ENCODE measurements around the gene SNRNP48. TPM values are rescaled to one million over a fixed set of nuclear protein-coding genes. Genes with fewer than 3 reads are reported as not detected.

The SNRNP48 gene
- total RNA-seq, 2 donors from 2014 or later: 6.4 to 18.4 TPM

DNA sequence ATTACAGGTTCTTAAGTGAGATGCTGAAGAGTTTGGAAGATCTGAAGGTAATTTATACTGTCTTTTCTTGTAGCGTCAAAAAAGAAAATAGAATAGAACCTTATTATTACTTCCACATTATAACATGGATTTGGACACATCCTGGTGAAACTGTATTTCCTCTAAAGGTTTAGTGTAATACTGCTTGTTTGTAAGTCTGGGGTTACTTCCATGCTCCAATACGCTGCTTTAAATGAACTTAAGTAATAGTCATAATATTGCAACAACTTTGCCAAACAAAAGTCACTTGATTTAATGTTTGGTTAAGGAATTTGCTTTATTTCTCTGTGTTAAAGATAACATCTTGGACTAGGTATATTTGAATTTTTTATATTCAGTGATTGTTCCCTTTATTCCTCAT, 11.5 kb upstream of the SNRNP48 start:
- TF ChIP-seq, protein P1, sequence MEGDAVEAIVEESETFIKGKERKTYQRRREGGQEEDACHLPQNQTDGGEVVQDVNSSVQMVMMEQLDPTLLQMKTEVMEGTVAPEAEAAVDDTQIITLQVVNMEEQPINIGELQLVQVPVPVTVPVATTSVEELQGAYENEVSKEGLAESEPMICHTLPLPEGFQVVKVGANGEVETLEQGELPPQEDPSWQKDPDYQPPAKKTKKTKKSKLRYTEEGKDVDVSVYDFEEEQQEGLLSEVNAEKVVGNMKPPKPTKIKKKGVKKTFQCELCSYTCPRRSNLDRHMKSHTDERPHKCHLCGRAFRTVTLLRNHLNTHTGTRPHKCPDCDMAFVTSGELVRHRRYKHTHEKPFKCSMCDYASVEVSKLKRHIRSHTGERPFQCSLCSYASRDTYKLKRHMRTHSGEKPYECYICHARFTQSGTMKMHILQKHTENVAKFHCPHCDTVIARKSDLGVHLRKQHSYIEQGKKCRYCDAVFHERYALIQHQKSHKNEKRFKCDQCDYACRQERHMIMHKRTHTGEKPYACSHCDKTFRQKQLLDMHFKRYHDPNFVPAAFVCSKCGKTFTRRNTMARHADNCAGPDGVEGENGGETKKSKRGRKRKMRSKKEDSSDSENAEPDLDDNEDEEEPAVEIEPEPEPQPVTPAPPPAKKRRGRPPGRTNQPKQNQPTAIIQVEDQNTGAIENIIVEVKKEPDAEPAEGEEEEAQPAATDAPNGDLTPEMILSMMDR (IDR thresholded peaks at IDR 0.05): no peak
- Histone ChIP-seq H3K27ac (no peak overlapping the region), H3K36me3 (no peaks in the 10 kb centered on the region), H3K9me3 (no peaks in the 10 kb centered on the region), H3K4me3 (no peak overlapping the region), H3K27me3 (replicated peaks; ENCODE audit: insufficient read depth) (no peaks in the 10 kb centered on the region), H3K4me1 (ENCODE audit: control insufficient read depth in 1 of 2, low read depth in 2 of 2) (no peaks in the 10 kb centered on the region)
- DNase-seq (ENCODE audit: low spot score): no peak
- no peak for ATAC-seq (ENCODE audit: insufficient number of reproducible peaks, low FRiP score, low read depth)

DNA sequence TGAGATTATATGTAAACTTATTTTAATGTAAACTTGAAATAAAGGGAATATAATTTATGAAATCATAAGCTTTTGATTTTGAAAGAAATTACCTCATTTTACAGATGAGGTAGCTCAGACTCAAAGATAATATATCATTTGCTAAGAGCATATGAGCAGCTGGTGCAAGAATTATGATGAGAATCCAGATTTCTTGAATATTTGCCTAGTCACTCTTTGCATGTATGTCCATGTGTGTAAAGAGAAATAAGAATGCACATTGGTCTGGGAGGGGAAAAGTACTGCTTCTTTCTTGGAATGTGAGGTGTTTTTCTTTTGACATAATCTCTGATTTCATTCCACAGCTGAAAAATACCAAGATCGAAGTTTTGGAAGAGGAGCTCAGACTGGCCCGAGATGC, 11.1 kb upstream of the SNRNP48 start:
- H3K4me3 ChIP-seq: no peak overlapping the region
- TF ChIP-seq, protein P1 (IDR thresholded peaks at IDR 0.05): no peak
- H3K4me1 ChIP-seq (ENCODE audit: control insufficient read depth in 1 of 2, low read depth in 2 of 2): no peaks in the 10 kb centered on the region
- no peak overlapping the region for H3K27ac ChIP-seq
- ATAC-seq (ENCODE audit: insufficient number of reproducible peaks, low FRiP score, low read depth) (no peak), DNase-seq (ENCODE audit: low spot score) (no peak)
- no peaks in the 10 kb centered on the region for H3K36me3 ChIP-seq
- H3K27me3 ChIP-seq (replicated peaks; ENCODE audit: insufficient read depth): no peaks in the 10 kb centered on the region
- H3K9me3 ChIP-seq: no peaks in the 10 kb centered on the region

DNA sequence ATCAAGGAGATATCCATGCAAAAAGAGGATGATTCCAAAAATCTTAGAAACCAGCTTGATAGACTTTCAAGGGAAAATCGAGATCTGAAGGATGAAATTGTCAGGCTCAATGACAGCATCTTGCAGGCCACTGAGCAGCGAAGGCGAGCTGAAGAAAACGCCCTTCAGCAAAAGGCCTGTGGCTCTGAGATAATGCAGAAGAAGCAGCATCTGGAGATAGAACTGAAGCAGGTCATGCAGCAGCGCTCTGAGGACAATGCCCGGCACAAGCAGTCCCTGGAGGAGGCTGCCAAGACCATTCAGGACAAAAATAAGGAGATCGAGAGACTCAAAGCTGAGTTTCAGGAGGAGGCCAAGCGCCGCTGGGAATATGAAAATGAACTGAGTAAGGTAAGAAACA, 10.1 kb upstream of the SNRNP48 start:
- Histone ChIP-seq H3K9me3 (no peaks in the 10 kb centered on the region), H3K4me1 (ENCODE audit: control insufficient read depth in 1 of 2, low read depth in 2 of 2) (no peaks in the 10 kb centered on the region), H3K27ac (no peak overlapping the region), H3K36me3 (no peaks in the 10 kb centered on the region), H3K4me3 (no peak overlapping the region), H3K27me3 (replicated peaks; ENCODE audit: insufficient read depth) (no peaks in the 10 kb centered on the region)
- DNase-seq (ENCODE audit: low spot score) (no peak), ATAC-seq (ENCODE audit: insufficient number of reproducible peaks, low FRiP score, low read depth) (no peak)
- TF ChIP-seq, protein P1 (IDR thresholded peaks at IDR 0.05): no peak

DNA sequence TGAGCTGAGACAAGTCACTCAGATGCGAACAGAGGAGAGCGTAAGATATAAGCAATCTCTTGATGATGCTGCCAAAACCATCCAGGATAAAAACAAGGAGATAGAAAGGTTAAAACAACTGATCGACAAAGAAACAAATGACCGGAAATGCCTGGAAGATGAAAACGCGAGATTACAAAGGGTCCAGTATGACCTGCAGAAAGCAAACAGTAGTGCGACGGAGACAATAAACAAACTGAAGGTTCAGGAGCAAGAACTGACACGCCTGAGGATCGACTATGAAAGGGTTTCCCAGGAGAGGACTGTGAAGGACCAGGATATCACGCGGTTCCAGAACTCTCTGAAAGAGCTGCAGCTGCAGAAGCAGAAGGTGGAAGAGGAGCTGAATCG, 9.5 kb upstream of the SNRNP48 start:
- no peak overlapping the region for H3K4me3 ChIP-seq
- no peak overlapping the region for H3K27ac ChIP-seq
- TF ChIP-seq, protein P1 (IDR thresholded peaks at IDR 0.05): no peak
- no peak for ATAC-seq (ENCODE audit: insufficient number of reproducible peaks, low FRiP score, low read depth)
- no peaks in the 10 kb centered on the region for H3K36me3 ChIP-seq
- H3K4me1 ChIP-seq (ENCODE audit: control insufficient read depth in 1 of 2, low read depth in 2 of 2): no peaks in the 10 kb centered on the region
- no peak for DNase-seq (ENCODE audit: low spot score)
- no peaks in the 10 kb centered on the region for H3K27me3 ChIP-seq (replicated peaks; ENCODE audit: insufficient read depth)
- H3K9me3 ChIP-seq: no peaks in the 10 kb centered on the region

DNA sequence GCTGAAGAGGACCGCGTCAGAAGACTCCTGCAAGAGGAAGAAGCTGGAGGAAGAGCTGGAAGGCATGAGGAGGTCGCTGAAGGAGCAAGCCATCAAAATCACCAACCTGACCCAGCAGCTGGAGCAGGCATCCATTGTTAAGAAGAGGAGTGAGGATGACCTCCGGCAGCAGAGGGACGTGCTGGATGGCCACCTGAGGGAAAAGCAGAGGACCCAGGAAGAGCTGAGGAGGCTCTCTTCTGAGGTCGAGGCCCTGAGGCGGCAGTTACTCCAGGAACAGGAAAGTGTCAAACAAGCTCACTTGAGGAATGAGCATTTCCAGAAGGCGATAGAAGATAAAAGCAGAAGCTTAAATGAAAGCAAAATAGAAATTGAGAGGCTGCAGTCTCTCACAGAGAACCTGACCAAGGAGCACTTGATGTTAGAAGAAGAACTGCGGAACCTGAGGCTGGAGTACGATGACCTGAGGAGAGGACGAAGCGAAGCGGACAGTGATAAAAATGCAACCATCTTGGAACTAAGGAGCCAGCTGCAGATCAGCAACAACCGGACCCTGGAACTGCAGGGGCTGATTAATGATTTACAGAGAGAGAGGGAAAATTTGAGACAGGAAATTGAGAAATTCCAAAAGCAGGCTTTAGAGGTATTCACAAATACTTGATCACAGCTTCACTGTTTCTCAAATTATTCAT, 8.9 kb upstream of the SNRNP48 start:
- ATAC-seq (ENCODE audit: insufficient number of reproducible peaks, low FRiP score, low read depth) (no peak), DNase-seq (ENCODE audit: low spot score) (no peak)
- Histone ChIP-seq H3K27ac (no peak overlapping the region), H3K9me3 (no peaks in the 10 kb centered on the region), H3K4me1 (ENCODE audit: control insufficient read depth in 1 of 2, low read depth in 2 of 2) (no peaks in the 10 kb centered on the region), H3K27me3 (replicated peaks; ENCODE audit: insufficient read depth) (no peaks in the 10 kb centered on the region), H3K36me3 (no peaks in the 10 kb centered on the region), H3K4me3 (no peak overlapping the region)
- TF ChIP-seq, protein P1 (IDR thresholded peaks at IDR 0.05): no peak
